HL-60/S4 treated with phorbol 12-myristate 13-acetate at 8.2 ng/mL for 4 days and 3 days (cell line): ENCODE data around the gene FGG.
"Not testable (repeated sequence)": the region's sequence is repeated elsewhere in the genome, so short reads cannot be mapped to it uniquely, and the experiment has no call there.

Experiments used
- in situ Hi-C: fragments of 300-500 bp; cut with MboI; formaldehyde crosslinking; loops from 2 replicates; pipeline ENCODE4 v1.15.0; 2022; ENCODE audit warnings: low sequenced_read_pairs

Gene FGG

DNA sequence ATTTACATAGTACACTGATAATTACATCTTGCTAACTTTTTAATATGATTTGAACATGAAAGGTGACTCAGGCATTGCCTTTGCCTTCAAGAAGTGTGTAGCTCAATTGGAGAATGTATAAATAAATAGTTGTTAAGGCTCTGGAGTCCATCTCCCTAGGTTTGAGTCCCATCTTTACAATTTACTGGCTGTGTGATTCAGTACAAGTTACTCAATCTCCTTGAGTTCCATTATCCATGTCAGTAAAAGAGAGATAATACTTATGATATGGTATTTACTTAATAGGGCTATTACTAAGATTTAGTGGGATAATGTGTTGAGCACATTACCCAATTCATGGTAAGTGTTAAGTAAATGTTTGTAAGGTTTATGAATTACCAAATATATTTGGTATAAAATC lies 1.9 kb upstream of the FGG start:
- in situ Hi-C loops, result no loop called here

DNA sequence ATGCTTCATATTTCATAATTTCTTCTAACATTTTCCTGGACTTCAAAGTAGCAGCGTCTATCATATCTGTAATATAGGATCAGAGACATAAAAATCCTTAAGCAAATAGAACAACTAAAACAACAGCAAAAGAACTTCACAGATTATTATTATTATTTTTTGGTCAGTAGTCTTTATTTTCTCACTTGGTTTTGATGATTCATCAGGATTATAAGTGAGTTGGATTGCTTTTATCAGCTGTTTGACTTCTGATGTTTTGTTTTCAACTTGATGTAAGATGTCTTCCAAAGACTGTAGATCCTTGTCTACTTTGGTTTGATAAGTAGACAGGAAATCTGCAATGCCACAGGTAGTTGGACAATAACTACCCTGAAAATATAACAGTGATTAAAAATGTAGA lies 623 bp downstream of the FGG start:
- in situ Hi-C loops, result no loop called here

DNA sequence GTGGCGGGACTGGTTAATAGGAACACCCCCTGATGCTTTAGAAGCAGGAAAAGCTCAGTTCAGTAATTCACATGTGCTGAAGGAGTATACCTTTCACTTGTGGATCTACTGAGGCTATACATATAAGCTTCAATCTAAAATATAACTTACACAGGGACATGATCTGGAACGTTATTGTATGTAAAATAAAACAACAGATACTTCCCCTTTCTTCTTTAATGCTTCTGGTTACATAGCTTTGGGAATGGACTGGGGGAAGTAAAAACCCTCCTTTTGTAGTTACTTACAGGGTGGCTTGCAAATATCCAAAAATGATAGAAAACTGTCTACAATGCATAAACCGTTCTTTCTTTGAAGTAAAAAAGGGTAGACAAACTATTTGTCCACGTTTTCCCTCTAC lies 1.9 kb downstream of the FGG start:
- in situ Hi-C loops, result no loop called here

DNA sequence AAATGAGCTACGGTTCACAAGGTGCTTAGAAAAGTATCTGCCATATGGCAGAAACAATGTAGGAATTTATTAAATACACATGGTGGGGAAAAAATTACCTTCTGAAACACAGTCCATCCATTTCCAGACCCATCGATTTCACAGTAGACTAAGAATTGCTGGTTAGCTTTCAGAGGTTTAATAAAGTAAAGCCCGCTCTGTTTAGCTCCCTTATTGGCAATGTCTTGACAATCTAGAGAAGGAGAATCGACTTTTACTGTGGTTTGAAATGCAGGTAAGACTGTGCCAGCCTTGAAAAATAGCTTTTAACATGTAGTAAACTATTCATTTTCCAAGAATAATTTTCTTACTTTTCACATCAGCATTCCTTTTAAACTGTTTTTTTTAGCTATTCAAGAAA lies 2.9 kb downstream of the FGG start:
- in situ Hi-C loops, result no loop called here

DNA sequence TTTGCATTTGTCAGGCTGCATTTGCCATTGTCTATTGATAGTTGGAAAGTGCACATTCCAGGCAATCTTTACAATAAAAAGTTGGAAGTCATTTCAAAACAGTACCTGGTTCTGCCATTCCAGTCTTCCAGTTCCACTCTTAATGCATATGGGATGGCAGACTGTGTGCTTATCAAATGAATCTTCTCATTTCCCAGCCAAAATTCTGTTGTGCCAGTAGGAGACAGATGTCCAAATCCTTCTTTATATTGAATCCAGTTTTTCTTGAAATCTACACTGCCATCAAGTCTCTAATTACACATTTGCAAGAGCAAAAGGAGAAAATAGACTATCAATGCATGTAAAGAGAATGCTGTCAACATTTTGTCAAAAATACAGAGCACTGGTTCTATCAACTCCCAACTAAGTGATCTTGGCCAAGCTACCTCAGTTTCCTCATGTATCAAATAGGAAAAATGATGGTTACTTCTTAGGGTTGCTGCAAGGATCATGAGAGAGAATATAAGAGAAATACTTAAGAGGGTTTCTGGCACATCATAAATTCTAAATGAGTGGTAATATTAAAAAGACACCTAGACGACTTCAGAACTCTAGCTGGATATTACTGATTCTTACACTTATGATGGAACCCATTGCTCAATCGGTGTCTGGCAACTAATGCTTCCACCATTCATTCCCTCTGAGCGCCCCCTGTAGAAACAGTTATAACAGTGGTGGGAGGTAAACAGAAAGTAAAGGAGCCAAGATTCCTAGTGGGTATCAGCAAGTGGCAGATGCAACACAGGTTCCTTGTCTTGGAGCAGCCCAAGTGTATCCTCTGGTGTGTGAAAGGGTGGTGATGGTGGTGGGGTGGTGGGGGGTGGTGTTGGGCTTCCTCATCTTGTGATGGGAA lies 3.8 kb downstream of the FGG start:
- in situ Hi-C loops, result no loop called here

DNA sequence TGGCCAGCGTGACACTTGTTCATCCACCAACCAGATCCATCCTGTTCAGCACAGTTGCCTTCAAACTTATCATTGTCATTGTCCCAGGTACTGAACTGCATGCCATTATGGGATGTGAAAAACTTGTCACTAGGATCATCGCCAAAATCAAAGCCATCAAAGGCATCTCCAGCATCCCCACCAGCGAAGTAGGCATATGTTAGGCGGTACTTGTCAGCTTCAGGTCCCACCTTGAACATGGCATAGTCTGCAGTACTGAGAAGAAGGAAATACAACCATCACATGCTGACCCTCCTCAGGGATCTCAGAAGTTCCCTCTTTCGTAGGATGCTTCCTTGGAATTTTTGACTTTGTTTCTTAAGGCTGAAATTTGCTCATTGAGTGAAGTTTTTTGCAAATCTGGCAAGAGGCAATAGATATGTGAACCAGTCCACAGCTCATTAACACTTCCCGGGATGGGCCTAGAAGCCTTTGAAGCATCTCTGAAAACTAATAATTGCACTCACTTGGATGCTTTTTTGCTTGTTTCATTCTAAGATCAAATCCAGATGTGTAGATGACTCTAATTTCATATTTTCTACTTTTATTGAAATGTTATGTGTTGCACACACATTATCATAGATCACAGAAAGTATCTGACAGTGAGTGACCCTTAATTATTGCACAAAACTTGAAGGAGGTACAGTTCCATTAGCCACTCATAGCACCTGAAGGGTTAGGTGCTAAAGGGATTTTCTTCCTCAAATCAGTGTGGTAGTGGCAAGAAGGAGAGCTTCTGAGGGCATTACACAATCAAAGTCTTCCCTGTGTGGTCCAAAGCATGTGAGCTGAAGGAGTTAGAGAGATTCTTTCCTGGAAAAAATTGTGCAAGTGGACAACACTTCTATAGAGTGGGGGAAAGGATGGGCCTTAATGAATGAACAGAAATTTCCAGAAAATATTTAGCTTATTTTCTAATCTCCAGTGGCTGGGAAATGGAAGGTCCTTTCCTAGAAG lies 5.4 kb downstream of the FGG start:
- in situ Hi-C loops, result no loop called here

DNA sequence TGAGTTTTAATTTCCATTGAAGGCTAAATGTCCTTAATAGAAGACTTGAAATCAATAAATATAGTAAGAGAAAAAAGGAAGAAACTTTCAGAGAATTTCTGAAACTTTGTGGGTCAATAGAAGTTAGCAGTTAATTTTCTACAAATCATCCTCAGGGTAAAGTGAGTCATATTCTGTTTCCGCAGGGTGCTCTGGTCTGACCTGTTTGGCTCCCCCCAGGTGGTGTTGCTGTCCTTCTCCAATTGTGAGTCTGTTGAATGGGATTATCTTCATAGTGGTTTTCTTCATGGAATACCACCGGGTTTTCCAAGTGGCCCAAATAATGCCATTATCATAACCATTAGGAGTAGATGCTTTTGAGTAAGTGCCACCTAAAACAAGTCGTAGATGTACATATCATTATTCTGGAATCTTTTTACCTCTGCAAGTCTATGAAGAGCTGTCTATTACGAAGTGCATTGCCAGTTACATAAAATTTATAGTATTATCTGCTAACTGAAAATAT lies 7.7 kb downstream of the FGG start:
- in situ Hi-C loops, result no loop called here

DNA sequence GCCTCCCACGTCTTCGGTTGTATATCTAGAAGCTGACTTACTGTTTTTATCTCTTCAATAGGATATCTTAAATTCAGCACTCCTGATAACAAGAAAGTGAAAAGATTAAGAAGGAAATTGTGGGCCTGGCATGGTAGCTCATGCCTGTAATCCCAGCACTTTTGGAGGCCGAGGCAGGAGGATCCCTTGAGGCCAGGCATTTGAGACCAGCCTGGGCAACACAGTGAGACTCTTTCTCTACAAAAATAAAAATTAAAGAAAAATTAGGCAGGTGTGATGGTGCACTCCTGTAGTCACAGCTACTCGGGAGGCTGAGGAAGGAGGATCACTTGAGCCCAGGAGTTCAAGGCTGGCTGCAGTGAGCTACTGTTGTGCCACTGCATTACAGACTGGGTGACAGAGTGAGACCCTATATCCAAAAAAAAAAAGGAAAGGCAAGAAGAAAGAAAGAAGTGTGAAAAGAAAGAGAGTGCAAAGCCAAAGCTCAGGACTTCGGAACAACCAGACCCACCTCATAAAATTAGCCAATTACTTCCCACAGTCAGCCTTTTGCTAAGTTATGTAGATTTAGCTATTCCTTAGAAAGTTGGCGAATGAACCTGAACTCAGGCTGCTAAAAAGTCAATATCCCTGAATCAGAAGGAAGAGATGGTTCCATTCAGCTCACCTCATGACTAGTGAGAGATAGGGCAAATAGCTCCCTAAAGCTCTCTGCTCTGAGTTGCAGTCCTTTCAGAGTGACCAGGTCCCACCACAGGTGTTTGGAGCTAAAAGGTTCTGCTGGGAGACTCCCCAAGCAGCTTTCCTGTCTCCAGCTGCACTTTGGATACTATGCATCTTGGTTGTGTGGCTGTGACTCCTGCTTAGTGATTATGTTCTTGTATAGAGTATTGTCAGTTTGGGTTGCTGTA lies 9.2 kb downstream of the FGG start:
- in situ Hi-C loops, result no loop called here

DNA sequence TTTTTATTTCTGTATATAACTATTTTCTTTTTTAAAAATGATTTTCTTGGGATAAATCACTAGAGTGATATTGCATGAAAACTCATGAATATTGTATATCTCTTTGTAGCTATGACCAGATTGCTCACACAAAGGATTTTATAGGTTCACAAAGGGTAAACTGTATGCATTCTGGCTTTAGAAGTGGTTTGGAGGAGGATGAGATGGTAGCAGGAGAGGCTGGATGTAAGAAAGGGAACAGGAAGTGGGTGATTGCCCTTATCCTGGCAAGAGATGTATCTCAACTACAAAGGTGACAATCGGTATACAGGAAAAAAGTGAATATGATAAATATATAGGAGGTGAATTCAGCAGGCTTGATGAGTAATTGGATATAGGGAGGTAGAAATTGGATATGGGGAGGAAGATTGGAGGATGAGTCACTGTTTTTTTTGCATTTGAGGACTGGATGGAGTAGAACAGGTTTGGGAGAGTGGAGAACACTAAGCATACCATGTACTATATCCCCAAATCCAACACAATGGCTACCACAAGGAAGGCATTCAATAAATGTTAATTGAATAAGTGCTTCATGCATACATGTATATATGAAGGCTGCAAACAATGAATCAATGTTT lies 9.9 kb downstream of the FGG start:
- in situ Hi-C loops, result no loop called here

DNA sequence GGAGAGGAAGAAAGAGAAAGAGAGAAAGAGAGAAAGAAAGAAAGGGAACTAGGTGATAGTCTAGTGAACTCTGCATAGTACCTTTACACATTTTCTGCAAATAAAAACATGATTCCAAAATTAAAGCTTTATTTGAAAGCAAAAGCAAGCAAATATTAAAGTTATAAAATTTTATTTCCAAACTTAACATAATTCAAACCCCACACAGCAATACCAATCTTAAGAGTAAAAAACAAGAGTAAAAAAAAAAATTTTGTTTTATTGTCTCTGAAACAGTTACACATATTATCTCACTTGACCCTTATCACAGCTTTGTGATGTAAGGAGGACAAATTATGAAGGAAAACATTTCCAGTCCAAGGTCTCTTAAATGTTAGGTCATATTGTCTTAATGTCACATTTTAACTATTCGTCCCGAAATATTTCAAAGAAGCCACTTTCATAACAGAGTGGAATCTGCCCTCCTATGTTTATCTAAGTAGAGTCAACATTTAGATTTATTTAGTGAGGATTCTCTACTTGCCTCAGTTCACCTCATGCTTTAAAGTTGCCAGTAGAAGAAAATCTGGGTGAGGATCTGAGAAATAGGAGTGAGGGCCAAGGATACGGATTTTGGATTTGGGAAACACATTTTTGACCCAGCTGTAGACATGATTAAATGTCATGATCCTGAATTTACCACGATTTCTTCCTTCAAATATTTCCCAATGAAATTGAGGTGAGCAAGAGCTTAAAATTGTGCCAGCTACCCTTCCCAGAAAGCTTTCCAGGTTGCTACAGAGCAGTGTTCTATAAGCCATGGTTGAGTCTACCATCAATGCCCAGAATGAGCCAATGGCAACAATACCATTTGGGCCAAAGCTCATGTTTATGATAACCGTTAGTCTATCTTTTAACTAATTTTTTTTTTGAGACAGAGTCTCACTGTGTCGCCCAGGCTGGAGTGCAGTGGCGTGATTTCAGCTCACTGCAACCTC lies 14.4 kb downstream of the FGG start:
- in situ Hi-C loops, result no loop called here

DNA sequence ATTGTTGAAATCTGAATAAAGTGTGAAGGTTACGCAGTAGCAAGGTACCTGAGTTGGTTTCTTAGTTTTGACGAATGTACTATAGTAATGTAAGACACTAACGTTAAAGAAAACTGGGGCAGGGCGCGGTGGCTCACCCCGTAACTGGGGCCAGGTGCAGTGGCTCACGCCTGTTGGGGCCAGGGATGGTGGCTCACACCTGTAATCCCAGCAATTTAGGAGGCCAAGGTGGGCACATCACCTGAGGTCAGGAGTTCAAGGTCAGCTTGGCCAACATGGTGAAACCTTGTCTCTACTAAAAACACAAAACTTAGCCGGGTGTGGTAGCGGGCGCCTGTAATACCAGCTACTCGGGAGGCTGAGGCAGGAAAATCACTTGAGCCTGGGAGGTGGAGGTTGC lies 15.2 kb downstream of the FGG start:
- in situ Hi-C loops, result not testable (repeated sequence)

DNA sequence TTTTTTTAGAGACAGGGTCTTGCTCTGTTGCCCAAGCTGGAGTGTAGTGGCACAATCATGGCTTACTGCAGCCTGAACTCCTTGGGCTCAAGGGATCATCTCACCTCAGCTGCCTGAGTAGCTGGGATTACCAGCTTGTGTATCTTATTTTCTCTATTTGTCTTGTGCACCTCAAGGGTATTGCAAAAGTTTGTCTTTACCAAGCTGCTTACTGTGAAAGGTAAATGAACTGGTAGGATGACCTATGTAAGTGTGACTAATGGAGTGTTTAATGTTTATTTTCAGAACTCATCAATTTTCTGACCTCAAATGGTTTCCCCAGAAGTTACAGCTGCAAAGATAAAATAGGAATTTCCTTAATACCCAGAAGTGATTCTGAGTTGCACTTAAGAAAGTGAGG lies 16.6 kb downstream of the FGG start:
- in situ Hi-C loops, result no loop called here

DNA sequence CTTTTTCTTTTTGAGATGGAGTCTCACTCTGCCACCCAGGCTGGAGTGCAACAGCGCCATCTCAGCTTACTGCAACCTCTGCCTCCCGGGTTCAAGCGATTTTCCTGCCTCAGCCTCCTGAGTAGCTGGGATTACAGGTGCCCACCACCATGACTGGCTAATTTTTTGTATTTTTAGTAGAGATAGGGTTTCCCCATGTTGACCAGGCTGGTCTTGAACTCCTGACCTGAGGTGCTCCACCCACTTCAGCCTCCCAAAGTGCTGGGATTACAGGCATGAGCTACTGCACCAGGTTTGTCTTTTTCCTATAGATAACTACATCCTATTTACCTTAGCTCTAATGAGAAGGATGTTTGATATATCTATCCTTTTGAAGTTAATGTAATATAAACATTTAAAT lies 18.1 kb downstream of the FGG start:
- in situ Hi-C loops, result not testable (repeated sequence)

DNA sequence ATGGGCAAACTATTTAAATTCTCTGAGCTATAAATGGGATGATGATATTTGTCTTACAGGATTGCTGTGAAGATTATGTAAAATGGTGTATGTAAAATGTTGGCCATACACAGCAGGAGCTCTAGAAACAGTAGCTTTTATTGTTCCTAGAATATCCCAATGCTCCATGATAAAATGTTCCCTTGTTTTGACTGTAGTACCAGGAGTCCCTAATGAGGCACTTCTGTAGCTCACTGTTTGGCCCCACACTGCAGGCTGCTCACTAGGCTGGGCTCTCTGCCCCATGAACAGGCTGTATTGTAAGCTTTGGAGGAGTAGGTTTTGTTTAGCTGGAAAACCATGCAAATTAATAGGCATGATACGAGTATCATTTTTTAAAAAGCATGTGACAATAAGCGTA lies 18.6 kb downstream of the FGG start:
- in situ Hi-C loops, result no loop called here

DNA sequence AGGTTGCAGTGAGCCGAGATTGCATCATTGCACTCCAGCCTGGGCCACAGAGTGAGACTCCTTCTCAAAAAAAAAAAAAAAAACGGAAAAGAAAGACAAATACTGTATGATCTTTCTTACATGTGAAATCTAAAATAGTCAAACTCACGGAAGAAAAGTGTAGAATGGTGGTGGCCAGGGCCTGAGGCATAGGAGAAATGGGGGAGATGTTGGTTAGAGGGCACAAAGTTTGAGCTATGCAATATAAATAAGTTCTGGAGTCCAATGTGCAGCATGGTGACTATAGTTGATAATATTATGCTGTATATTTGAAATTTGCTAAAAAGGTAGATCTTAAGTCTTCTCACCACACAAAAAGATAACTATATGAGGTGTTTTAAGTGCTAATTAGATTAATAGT lies 20.6 kb downstream of the FGG start:
- in situ Hi-C loops, result no loop called here

DNA sequence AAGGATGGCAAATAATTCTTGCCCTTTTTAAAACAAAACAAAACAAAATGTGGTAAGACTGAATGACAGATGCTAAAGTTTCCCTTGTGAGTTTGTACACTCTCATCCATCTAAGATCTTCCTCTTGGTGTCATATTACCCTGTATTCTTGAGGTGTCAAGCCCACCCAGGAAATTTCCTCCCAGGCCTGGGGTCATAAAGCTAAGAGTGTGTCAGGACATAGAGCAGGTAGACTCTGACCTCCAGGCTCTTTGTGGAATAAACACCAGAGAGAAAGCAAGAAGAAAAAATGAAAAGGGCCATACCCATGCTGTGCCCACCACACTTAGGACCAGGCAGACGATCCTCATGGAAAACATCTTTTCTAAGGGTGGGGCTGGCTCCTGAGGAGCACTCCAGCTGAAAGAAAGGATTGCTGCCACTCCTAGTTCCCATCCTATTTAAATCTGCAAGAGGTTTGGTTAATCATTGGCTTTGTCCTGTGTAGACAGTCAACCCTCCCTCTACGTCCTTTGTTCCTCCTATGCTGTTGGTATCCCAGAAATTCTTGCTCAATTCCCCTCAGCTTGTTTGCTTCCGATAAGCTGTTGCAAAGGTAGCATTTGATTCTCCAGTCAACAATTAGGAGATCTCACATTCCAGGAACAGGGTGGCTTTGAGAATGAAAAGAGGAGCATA lies 22.0 kb downstream of the FGG start, which contains the start of gene FGA:
FGA (minus strand) TSS at position 414 of the 678 bp plus-strand sequence; CDS start at position 359, 55 bp downstream.
- in situ Hi-C loops, result no loop called here

DNA sequence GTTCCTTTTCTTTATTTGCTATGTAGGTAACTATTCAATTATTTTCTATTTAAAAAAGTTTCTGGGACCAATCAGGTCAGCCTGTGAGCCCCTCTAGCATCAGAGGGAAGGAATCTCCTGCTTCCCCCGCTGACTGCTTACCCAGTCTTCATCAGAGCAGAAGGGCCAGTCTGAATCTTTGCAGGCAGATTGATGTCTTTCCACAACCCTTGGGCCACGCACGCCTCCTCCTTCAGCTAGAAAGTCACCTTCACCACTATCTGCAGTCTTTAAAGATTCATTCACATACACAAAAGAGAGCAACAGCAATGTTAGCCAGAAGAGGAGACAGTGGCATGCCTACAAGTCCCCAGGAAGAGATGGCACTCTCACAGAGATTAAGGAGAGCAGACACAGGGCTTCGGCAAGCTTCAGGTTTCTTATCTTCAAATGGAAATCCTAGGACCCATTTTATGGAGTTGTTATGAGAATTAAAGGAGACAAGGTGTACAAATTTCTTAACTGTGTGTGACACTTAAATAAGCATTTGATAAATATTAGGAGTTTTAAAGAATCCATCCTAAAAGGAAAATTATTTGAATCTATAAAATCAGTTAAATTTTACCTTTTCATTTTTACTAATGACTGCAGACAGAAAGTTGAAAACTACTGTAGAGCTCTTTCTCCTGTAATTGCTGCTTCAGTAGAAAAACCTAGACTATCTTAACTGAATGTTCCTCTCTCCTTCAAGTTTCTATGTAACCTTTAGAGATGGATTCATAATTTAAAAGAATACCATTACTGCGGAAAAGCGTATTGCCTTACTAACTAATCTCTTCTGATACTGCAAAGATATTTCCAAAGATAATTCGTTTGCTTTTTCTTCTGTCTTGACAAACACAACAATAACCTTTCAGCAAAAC lies 22.9 kb downstream of the FGG start:
- in situ Hi-C loops, result no loop called here
